Muscle of leg (tissue), 11 donors: ENCODE results near the gene DLX4. TPM values are rescaled to one million over a fixed set of nuclear protein-coding genes. Genes with fewer than 3 reads are reported as not detected.

Source experiments
- DNase-seq: peaks from one replicate; pipeline ENCODE4 v3.0.0; 2013
- H3K27ac ChIP-seq: one replicate; pipeline ENCODE4 v1.5.1; 2013; ENCODE audit warnings: mild to moderate bottlenecking, low read length, control low read depth
- H3K27me3 ChIP-seq: one replicate; pipeline ENCODE4 v1.6.1; 2013; ENCODE audit warnings: low read length; ENCODE audit not compliant: control insufficient read depth, insufficient read depth
- H3K36me3 ChIP-seq: one replicate; pipeline ENCODE4 v1.6.1; 2013; ENCODE audit warnings: low read length; ENCODE audit not compliant: control insufficient read depth, insufficient read depth
- H3K4me1 ChIP-seq: one replicate; pipeline ENCODE4 v1.6.1; 2013; ENCODE audit warnings: low read length; ENCODE audit not compliant: control insufficient read depth, insufficient read depth
- H3K4me3 ChIP-seq: one replicate; pipeline ENCODE4 v1.5.1; 2013; ENCODE audit warnings: low read length, control low read depth
- H3K9me3 ChIP-seq: replicated peaks from 2 replicates; pipeline ENCODE4 v1.6.1; 2013; ENCODE audit warnings: low read depth, low read length; ENCODE audit not compliant: control insufficient read depth
- WGBS: methylation state at CpG from one replicate; pipeline ENCODE4 v1.1.5; 2013; ENCODE audit warnings: missing lambda C conversion rate; ENCODE audit not compliant: insufficient coverage; 5-methylcytosine and 5-hydroxymethylcytosine counted together
- polyA plus RNA-seq, 8 donors: library from polyadenylated mRNA; unstranded; fragments of 120-200 nt; gene quantifications; one replicate each; pipeline versions ENCODE4 v1.2.1 to v1.2.3, GENCODE V29; 2013; ENCODE audit warnings: inconsistent platforms in 1 of 8, low replicate concordance in 1 of 8; ENCODE audit not compliant: insufficient read length in 8 of 8, insufficient read depth in 1 of 8
- total RNA-seq: library from RNA; stranded (reverse); fragments of 120-200 nt; gene quantifications from one replicate; pipeline ENCODE4 v1.2.4, GENCODE V29; 2013

DLX4 gene
- total and polyA plus RNA-seq, 9 donors: 0.09 to 0.57 (median 0.27) TPM

- Histone ChIP-seq H3K9me3 (peaks cover under 1% of the 10 kb centered on the region), H3K36me3 (no peaks in the 10 kb centered on the region), H3K4me3 (no peak overlapping the region), H3K27ac (no peak overlapping the region), H3K4me1 (no peaks in the 10 kb centered on the region), H3K27me3 (peaks cover 34% of the 10 kb centered on the region)
- DNase-seq: no peak
- WGBS: no CpG with 5 or more reads among the region's 4 CpGs
Observed at GRCh38 chr17:50003911-50004310, 34.9 kb downstream of the DLX4 start.

DNA sequence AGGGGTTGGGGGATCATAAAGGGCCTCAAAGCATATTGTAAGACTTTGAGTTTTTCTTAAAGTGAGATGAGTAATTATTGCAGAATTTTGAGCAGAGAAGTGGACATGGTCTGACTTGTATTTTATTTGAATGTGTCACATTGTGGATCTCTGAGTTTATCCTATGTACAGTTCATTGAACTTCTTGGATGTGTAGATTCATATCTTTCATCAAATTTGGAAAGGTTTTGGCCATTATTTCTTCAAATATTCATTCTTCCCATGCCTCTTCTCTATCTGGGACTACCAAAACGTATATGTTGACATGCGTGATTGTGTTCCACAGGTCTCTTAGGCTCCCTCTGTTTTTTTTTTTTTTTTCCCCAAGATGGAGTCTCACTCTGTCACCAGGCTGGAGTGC lies 40.3 kb downstream of the DLX4 start:
- WGBS: 92% methylated on average over 2 of the region's 2 CpGs
- no peak for DNase-seq
- Histone ChIP-seq H3K9me3 (peaks cover 12% of the 10 kb centered on the region), H3K27me3 (peaks cover 6% of the 10 kb centered on the region), H3K4me3 (no peak overlapping the region), H3K36me3 (no peaks in the 10 kb centered on the region), H3K27ac (no peak overlapping the region), H3K4me1 (no peaks in the 10 kb centered on the region)

GRCh38 chr17:50013079-50013478 lies 44.1 kb downstream of the DLX4 start:
- Histone ChIP-seq H3K4me3 (no peak overlapping the region), H3K36me3 (no peaks in the 10 kb centered on the region), H3K27ac (no peak overlapping the region), H3K4me1 (no peaks in the 10 kb centered on the region), H3K9me3 (peaks cover 14% of the 10 kb centered on the region), H3K27me3 (peaks cover 8% of the 10 kb centered on the region)
- 70% methylated on average over 2 of the region's 2 CpGs for WGBS
- no peak for DNase-seq

- no CpG with 5 or more reads among the region's 1 CpG for WGBS
- H3K4me1 ChIP-seq: no peaks in the 10 kb centered on the region
- H3K27me3 ChIP-seq: peaks cover 8% of the 10 kb centered on the region
- H3K4me3 ChIP-seq: no peak overlapping the region
- peaks cover 9% of the 10 kb centered on the region for H3K9me3 ChIP-seq
- no peaks in the 10 kb centered on the region for H3K36me3 ChIP-seq
- no peak for DNase-seq
- H3K27ac ChIP-seq: no peak overlapping the region
Observed at GRCh38 chr17:50014471-50015088, 45.6 kb downstream of the DLX4 start.

DNA sequence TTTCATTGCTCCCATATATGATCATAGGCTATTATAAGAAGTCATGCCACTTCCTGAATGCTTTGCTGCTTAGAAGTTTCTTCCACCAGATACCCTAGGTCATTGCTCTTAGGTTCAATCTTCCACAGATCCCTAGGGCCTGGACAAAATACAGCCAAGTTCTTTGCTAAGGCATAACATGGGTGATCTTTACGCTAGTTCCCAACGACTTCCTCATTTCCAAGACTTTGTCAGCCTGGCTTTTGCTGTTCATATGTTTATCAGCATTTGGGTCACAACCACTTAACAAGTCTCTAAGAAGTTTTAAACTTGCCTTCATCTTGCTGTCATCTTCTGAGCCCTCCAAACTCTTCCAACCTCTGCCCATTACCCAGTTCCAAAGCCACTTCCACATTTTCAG lies 46.2 kb downstream of the DLX4 start:
- DNase-seq: no peak
- Histone ChIP-seq H3K9me3 (peaks cover 9% of the 10 kb centered on the region), H3K36me3 (no peaks in the 10 kb centered on the region), H3K27me3 (peaks cover 5% of the 10 kb centered on the region), H3K27ac (no peak overlapping the region), H3K4me3 (no peak overlapping the region), H3K4me1 (no peaks in the 10 kb centered on the region)
- WGBS: 78% methylated on average over 2 of the region's 2 CpGs

- no peak overlapping the region for H3K27ac ChIP-seq
- peaks cover 3% of the 10 kb centered on the region for H3K4me1 ChIP-seq
- H3K9me3 ChIP-seq: peaks cover 2% of the 10 kb centered on the region
- no peaks in the 10 kb centered on the region for H3K36me3 ChIP-seq
- H3K4me3 ChIP-seq: no peak overlapping the region
- no peak for DNase-seq
- no CpG with 5 or more reads among the region's 1 CpG for whole genome bisulfite sequencing
- H3K27me3 ChIP-seq: peaks cover 8% of the 10 kb centered on the region
Observed at GRCh38 chr17:50018909-50019308, 49.9 kb downstream of the DLX4 start.

GRCh38 chr17:50020841-50021599 lies 52.0 kb downstream of the DLX4 start:
- H3K4me3 ChIP-seq: no peak overlapping the region
- peaks cover 3% of the 10 kb centered on the region for H3K4me1 ChIP-seq
- WGBS: 41% methylated on average over 7 of the region's 13 CpGs
- H3K9me3 ChIP-seq: no peaks in the 10 kb centered on the region
- peaks cover 6% of the 10 kb centered on the region for H3K27me3 ChIP-seq
- no peak for DNase-seq
- H3K27ac ChIP-seq: no peak overlapping the region
- no peaks in the 10 kb centered on the region for H3K36me3 ChIP-seq

DNA sequence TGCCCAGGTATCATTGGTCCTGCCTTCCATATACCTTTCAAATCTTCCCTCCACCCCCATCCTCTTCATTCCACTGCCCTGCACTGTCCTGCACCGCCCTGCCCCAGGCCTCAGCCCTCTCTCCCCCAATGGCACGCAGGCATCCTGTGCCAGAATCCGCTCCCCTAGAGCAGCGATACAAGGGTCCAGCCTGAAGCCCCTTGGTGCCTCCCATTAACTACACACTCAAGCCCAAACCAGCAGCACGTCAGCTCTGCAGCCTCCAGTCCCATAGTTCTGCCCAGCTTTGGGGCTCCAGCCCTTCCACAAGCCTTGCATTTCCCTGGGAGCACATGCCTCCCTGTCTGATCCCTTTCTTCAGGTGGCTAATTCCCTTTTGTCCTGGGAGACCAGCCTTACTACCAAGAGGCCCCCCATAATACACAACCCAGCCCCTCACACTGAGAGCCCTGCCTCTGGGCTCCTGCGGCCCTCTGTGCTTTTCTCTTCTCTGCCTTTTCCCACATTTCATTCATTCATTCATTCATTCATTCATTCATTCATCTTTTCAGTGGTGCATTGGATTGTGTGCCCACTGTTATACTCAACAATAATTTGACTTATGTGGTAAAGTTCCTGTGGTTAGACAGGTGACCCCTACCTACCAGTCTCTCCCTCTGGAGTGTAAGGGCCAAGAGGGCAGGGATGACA lies 52.8 kb downstream of the DLX4 start:
- 74% methylated on average over 5 of the region's 6 CpGs for WGBS
- no peak overlapping the region for H3K27ac ChIP-seq
- no peak overlapping the region for H3K4me3 ChIP-seq
- no peak for DNase-seq
- H3K27me3 ChIP-seq: peaks cover 4% of the 10 kb centered on the region
- no peaks in the 10 kb centered on the region for H3K36me3 ChIP-seq
- H3K9me3 ChIP-seq: no peaks in the 10 kb centered on the region
- H3K4me1 ChIP-seq: peaks cover 3% of the 10 kb centered on the region

DNA sequence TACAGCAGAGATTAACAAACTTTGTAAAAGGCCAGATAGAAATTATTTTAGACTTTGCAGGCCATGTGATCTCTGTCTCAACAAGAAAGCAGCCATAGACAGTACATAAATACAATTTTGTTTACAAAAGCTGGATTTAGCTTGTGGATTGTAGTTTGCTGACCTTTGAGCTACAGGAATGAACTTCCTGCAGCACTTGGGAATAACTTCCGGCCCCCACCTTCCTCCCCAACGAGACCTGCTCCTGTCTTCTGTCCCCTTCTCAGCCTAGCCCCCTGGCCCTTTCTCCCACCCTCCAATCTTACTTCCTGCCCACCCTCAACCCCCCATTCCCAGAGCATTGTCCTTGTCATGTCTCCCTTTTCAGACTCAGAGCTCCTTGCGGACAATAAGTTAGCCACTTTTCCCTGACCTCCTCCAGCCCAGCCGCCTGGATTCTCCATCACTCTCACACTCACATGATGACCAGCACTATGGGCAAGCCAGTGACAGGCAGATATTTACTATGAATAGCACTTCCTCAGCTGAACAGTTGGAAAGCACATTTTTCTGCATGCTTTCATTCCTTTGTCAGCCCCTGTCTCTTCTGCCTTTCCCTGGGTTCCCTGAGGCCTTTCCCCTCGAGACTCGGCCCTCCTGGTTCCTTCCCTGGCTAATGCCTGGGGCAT lies 53.6 kb downstream of the DLX4 start:
- Histone ChIP-seq H3K27me3 (peaks cover 4% of the 10 kb centered on the region), H3K4me1 (peaks cover 10% of the 10 kb centered on the region), H3K4me3 (no peak overlapping the region), H3K27ac (no peak overlapping the region), H3K9me3 (no peaks in the 10 kb centered on the region), H3K36me3 (no peaks in the 10 kb centered on the region)
- DNase-seq: no peak
- 38% methylated on average over 4 of the region's 6 CpGs for WGBS

DNA sequence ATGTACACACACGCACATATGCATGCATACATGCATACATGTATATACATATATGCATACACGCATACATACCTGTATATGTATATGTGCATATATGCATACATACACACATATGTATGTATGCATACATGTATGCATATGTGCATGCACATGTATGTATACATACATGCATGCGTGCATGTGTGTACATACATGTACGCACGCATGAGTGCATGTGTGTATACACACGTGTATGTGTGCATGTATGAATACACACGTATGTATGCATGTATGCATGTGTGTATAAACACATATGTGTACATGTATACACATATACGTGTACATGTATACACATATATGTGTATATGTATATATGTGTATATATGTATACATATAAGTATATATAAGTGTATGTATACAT lies 54.5 kb downstream of the DLX4 start:
- no peak for DNase-seq
- no CpG with 5 or more reads among the region's 8 CpGs for WGBS
- H3K9me3 ChIP-seq: no peaks in the 10 kb centered on the region
- no peak overlapping the region for H3K4me3 ChIP-seq
- no peak overlapping the region for H3K27ac ChIP-seq
- peaks cover 19% of the 10 kb centered on the region for H3K4me1 ChIP-seq
- H3K27me3 ChIP-seq: peaks cover 6% of the 10 kb centered on the region
- no peaks in the 10 kb centered on the region for H3K36me3 ChIP-seq
